ENCODE data around the gene MACROD2.

The MACROD2 gene

GRCh38 chr20:15582146-15582760 lies 1586.9 kb downstream of the MACROD2 start:
- FAIRE-seq = no peak
- DNase-seq (ENCODE audit: extremely low spot score, insufficient read length, low read depth) = no peak

- DNase-seq (ENCODE audit: extremely low spot score, insufficient read length, low read depth) (no peak), FAIRE-seq (no peak)
Measured at GRCh38 chr20:15584507-15584906, 1589.2 kb downstream of the MACROD2 start.

- no peak for DNase-seq (ENCODE audit: extremely low spot score, insufficient read length, low read depth)
- no peak for FAIRE-seq
Measured at GRCh38 chr20:15593081-15593480, 1597.8 kb downstream of the MACROD2 start.

DNA sequence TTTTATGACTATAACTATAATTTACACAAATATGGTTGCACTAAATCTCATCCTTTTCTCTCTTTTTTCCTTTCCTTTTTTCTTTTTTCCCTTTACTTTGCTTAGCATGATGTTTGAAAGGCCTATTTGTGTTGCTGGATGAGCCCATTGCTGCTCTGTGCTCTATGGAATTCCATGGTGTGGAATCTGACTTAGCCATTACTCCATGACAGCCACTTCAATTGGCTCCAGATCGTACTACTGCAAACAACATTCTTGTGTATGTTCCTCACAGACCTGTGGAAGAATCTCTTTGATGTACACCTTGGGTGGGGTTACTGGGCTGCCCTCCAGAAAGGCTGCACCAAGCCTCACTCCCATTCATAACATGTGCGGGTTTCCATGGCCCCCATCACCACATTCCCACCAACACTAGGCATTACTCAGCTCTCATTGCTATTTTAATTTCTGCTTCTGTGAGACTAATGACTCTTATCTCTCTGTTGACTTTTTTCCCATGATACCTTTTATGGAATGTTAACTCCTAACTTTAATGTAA lies 1598.9 kb downstream of the MACROD2 start:
- no peak for FAIRE-seq

GRCh38 chr20:15596220-15596890 lies 1601.0 kb downstream of the MACROD2 start:
- FAIRE-seq = no peak
- no peak for DNase-seq (ENCODE audit: extremely low spot score, insufficient read length, low read depth)

More for the DNA sequence above, 1598.9 kb downstream of the MACROD2 start:
- no peak for DNase-seq (ENCODE audit: extremely low spot score, insufficient read length, low read depth)

DNA sequence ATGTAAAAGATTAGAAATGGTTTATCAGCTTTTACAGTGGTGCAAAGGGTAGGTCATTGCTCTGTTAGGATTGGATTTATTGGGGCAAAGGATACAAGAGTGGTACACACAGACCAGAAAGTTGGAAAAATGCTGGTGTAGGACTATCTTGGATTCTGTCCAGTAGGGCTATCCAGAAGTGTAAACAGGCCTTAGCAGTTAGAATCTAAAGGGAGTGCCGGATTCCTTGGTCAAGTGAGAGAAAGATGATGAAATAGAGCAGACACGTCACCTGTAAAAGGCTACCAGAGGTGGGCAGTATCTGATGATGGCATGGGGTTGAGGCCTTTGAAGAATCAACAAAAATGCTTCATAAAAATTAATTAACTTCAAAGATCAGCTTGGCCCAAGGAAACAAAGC lies 1602.0 kb downstream of the MACROD2 start:
- FAIRE-seq = no peak
- DNase-seq (ENCODE audit: extremely low spot score, insufficient read length, low read depth) = no peak

GRCh38 chr20:15599961-15600360 lies 1604.6 kb downstream of the MACROD2 start:
- no peak for DNase-seq (ENCODE audit: extremely low spot score, insufficient read length, low read depth)
- FAIRE-seq = no peak

DNA sequence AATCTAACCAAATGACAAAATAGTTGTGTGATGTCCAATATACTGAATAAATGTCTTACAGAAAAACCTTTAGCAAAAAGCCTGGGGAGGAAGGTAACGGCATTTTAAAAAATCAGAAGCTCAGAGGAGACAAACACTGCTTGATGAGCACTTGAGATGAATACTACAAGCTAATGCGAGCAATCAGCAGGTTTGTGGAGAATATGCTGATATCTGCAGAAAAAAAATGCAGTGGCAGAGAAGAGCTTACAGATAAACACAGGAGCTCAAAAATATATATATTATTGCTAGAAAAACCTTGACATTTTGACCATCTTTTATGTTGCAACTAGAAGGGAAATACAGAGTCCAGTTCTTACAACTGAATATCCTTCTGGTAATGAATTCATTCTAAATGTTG lies 1605.2 kb downstream of the MACROD2 start:
- DNase-seq (ENCODE audit: extremely low spot score, insufficient read length, low read depth) (no peak), FAIRE-seq (no peak)

- no peak for FAIRE-seq
Measured at GRCh38 chr20:15603506-15603905, 1608.2 kb downstream of the MACROD2 start.

DNA sequence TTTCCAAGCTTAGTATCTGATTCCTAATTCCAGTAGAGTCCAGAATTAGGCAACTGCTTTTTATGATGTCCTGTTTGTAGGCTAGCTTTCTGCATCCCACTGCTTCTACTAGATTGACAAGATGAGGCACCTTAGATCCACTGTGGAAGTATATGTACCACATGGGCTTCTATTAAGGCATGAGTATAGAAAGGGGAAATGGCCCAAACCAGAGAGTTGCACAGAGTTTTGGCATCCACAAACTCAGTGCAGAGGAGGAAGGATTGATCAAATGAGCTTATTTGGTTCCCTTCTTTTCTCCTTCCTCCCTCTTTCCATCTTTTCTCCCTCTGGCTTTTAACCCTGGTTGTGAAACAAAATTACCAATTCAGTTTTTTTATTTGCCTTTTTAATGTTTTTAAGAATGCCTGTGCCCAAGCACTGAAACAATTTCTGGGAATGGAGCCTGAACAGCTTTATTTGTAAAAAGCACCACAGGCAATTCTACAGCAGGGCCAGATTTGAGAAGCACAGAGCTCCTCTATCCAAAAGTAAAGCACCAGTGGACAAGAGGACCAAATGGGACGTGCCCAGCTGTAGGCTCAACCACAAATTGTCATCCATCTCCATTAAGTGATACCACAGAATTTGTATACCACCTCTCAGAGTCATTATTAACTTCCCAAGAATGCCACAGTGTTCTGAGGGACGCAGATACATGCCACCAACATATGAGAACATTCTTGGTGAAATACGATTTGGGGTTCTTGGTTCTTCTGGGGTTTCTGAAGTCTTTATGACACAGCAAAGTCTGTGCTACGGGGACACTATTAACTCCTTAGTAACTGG lies 1608.9 kb downstream of the MACROD2 start:
- DNase-seq (ENCODE audit: extremely low spot score, insufficient read length, low read depth) (no peak), FAIRE-seq (no peak)

More at GRCh38 chr20:15603506-15603905, 1608.2 kb downstream of the MACROD2 start:
- no peak for DNase-seq (ENCODE audit: extremely low spot score, insufficient read length, low read depth)

DNA sequence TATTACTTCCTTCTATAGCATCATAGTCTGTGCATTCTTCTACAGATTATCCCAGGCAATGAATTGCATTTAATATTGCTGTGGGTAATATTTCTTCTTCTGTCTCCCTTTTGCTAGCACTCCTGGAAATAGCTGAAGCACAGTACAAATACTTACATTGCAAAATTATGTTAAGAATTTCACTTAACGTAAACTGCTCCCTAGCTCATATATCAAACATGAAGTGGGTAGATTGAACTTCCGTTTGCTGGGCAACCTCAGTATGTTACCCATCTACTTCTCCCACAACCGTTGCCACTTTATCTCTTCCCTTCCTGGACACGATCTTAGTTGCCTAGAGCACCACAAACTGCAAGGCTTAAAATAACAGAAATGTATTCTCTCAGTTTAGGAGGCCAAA lies 1614.6 kb downstream of the MACROD2 start:
- FAIRE-seq = no peak
- no peak for DNase-seq (ENCODE audit: extremely low spot score, insufficient read length, low read depth)

DNA sequence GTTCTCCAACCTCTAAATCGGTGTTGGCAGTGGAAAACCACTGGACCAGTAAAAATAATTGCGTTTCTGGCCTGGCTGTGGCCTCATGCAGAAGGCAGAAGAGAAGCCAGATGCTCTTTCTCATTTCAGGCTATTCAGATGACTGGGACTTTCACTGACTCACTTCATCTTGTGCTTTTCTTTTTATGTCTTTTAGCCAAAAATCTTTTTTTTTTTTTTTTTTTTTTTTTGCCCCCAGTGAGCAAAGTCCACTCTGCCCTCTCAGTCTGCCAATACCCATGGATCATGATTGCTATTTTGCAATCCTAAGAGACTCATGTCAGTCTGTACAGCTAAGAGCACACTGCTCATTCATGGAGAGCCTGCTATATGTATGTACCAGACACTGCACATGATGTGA lies 1615.5 kb downstream of the MACROD2 start:
- FAIRE-seq = no peak
- DNase-seq (ENCODE audit: extremely low spot score, insufficient read length, low read depth) = no peak

DNA sequence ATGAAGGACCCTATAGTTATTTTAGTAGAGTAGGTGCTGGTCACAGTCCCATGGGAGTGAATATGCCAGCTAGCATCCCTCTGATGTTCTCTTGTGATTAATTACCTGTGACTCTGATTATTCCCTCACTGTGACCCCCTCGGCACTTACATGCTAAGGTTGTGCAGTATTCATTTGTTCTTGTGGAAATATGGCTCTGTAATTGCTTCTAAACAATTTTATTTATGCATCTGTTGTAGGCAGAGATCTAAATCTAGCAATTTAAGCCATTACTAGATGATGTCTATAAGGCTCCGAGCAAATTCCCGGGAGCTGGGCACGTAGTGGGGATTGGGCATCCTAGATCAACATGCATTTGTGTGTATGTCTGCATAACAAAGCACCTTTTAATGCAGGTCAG lies 1616.2 kb downstream of the MACROD2 start:
- no peak for FAIRE-seq

DNA sequence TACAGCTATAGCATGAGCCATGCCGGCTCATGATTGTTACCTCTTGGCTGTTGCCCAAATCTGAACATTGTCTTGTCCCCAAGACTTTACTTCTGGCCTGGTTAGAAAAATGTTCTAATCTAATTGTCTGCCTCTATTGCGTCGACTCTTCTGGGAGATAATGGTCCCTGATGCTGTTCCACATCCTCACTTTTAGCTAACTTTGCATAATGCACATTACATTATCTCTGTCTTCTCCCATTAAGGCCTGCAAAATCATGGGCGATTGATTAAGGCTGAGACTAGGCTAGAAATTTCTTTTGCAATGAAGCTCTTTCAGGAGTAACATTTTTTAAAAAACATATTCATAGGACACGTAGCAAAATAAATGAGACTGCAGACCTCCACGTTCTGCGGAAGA lies 1616.9 kb downstream of the MACROD2 start:
- no peak for DNase-seq (ENCODE audit: extremely low spot score, insufficient read length, low read depth)
- no peak for FAIRE-seq

More for the DNA sequence above, 1616.2 kb downstream of the MACROD2 start:
- DNase-seq (ENCODE audit: extremely low spot score, insufficient read length, low read depth) = no peak

DNA sequence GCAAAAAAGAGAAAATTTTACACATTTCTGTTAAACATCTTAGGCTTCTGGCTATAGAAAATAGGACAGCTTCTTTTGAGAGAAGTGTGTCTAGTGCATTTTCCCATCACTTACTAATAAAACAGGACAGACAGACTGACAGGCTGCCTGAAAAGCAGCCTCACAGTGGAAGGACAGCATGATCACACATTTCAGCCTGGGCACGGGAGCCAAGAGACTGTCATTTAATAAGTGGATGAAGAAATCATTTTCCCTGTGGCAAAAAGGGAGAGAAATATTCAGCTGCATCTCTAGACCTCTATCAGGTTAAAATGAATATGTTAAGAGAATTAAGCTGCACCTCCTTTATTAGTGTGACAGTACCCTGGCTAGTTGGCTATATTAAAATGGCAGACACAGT lies 1617.5 kb downstream of the MACROD2 start:
- FAIRE-seq (no peak), DNase-seq (ENCODE audit: extremely low spot score, insufficient read length, low read depth) (no peak)

DNA sequence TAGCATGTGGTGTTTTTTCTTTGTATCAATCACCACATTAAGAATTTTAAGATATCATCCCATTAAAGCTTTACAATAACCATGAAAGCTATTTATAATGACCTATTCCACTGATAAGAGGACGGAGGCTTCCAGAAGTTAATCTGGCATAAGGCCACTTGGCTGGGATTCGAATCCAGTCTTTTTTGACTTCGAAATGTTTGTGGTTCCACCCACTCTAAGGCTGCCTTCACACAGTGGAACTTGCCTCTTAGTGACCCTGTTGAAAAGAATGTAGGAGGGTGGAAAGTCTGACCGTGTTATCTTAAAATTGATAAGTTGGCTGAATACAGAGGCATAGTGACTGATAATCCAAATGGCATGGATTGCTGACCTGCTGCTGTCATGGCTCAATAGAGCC lies 1618.2 kb downstream of the MACROD2 start:
- DNase-seq (ENCODE audit: extremely low spot score, insufficient read length, low read depth) = no peak
- FAIRE-seq = no peak

- FAIRE-seq (no peak), DNase-seq (ENCODE audit: extremely low spot score, insufficient read length, low read depth) (no peak)
Measured at GRCh38 chr20:15616626-15617025, 1621.3 kb downstream of the MACROD2 start.

DNA sequence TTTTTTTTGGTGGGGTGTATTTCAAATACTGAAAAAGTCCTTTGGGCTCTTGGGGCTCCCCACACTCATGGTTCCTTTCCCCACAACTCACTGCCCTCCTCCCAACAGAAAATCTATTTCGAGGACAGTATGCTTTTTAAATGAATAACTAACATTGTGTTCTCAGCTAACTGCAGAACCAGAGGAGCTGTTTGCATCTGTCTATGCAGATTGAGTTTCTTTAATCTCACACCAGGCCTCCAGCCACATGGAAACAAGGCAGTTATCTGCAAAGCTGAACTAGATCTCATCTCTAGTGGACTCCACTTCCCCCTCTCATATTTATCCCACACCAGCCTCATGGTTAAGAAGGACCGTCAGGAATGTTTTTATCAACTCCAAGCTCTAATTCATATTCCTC lies 1622.8 kb downstream of the MACROD2 start:
- DNase-seq (ENCODE audit: extremely low spot score, insufficient read length, low read depth) (no peak), FAIRE-seq (no peak)

DNA sequence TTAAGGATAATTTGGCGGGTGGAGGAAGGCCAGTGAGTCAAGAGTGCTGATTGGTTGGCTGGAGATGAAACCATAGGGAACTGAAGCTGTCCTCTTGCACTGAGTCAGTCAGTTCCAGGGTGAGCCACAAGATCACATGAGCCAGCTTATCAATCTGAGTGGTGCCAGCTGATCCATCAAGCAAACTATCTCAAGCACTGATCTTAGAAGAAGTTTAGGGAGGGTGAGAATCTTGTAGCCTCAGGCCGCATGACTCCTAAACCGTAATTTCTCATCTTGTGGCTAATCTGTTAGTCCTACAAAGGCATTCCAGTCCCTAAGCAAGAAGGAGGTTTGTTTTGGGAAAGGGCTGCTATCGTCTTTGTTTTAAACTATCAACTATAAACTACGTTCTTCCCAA lies 1623.6 kb downstream of the MACROD2 start:
- DNase-seq (ENCODE audit: extremely low spot score, insufficient read length, low read depth) (no peak), FAIRE-seq (no peak)

DNA sequence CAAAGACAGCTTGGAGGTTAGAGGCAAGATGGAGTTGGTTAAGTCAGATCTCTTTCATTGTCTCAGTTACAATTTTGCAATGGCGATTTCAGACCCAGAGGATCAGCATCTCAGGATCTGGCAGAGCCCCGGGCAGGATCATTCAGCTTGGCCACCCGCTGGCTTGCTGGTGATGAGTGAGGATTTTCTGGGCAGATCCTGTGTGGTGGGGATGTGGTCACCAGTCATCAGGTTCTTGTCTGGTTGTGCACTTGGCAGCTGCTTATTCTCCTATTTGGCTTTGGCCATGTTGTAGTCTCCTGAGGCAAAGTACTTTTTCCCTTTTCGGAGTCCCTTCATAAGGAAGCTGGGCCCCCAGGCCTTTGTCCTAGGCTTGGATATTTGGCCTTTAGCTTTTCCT lies 1624.0 kb downstream of the MACROD2 start:
- DNase-seq (ENCODE audit: extremely low spot score, insufficient read length, low read depth) = no peak
- no peak for FAIRE-seq

- DNase-seq (ENCODE audit: extremely low spot score, insufficient read length, low read depth) = no peak
- no peak for FAIRE-seq
Measured at GRCh38 chr20:15619816-15620215, 1624.5 kb downstream of the MACROD2 start.

Data from GM18507 (cell line).